GM12878 (cell line): ENCODE data around the gene PRSS2. TPM values are rescaled to one million over a fixed set of nuclear protein-coding genes. Genes with fewer than 3 reads are reported as not detected.
"Not testable (repeated sequence)": the region's sequence is repeated elsewhere in the genome, so short reads cannot be mapped to it uniquely, and the experiment has no call there.

Experiments used
- ATAC-seq: fragments of 200-7000 bp; cut with Tn5 transposase; 3 replicates; pipeline ENCODE4 v1.9.1; 2020; ENCODE audit warnings: mild to moderate bottlenecking, moderate library complexity
- BruUV-seq: library from RNA; stranded (reverse); fragments of 400-500 nt; replicated peaks from 2 replicates; lab custom pipeline; 2021; lab: Mats Ljungman, UMichigan
- CTCF ChIA-PET: fragments of 300-600 bp; sonication (Branson Sonifier 250); formaldehyde crosslinking; extraction: SDS; loops from one replicate; lab custom pipeline; 2021; ENCODE audit warnings: inconsistent platforms; lab: Yijun Ruan, JAX
- POLR2A ChIA-PET: fragments of 350-600 bp; formaldehyde crosslinking; extraction: SDS; loops from one replicate; lab custom pipeline; 2021; ENCODE audit warnings: inconsistent platforms; lab: Charles Lee
- RAD21 ChIA-PET: fragments of 300-600 bp; sonication (Branson Sonifier 250); formaldehyde crosslinking; loops from one replicate; lab custom pipeline; 2023; ENCODE audit warnings: antibody characterized with exemption; ENCODE audit not compliant: unreplicated experiment; lab: Charles Lee
- SMC1A ChIA-PET: fragments of 300-600 bp; sonication (Branson Sonifier 250); formaldehyde crosslinking; loops from one replicate; lab custom pipeline; 2023; ENCODE audit not compliant: unreplicated experiment, uncharacterized antibody; lab: Charles Lee
- DNase-seq: peaks from one replicate; pipeline ENCODE4 v3.0.0-alpha.2; 2011; ENCODE audit warnings: low read depth, low spot score
- FAIRE-seq: peaks from 3 replicates; lab custom pipeline; 2011; peaks lifted over from hg19 to GRCh38; lab: Jason Lieb, UNC
- H2AFZ ChIP-seq: 2 replicates; pipeline ENCODE4 v1.6.0; 2011; ENCODE audit warnings: low read depth, low read length, control low read depth; ENCODE audit not compliant: control insufficient read depth
- H3K27ac ChIP-seq: 2 replicates; pipeline ENCODE4 v1.5.1; 2011; ENCODE audit warnings: control low read depth; ENCODE audit not compliant: control insufficient read depth, insufficient read depth
- H3K27me3 ChIP-seq, 2 experiments: replicated peaks in 1 of 2; 2 replicates each; pipeline versions ENCODE4 v1.6.0 to v1.6.1; 2011; ENCODE audit warnings: low read length in 1 of 2; ENCODE audit not compliant: control insufficient read depth in 2 of 2, insufficient read depth in 2 of 2
- H3K36me3 ChIP-seq, 2 experiments: 2 replicates each; pipeline ENCODE4 v1.5.1; 2011; ENCODE audit warnings: low read length in 1 of 2; ENCODE audit not compliant: control insufficient read depth in 2 of 2, insufficient read depth in 2 of 2
- H3K4me1 ChIP-seq: 2 replicates; pipeline ENCODE4 v1.6.1; 2011; ENCODE audit warnings: mild to moderate bottlenecking, low read length, moderate library complexity, mixed read lengths; ENCODE audit not compliant: control insufficient read depth, insufficient read depth
- H3K4me2 ChIP-seq: 2 replicates; pipeline ENCODE4 v1.6.0; 2011; ENCODE audit warnings: control low read depth; ENCODE audit not compliant: control insufficient read depth, insufficient read depth
- H3K4me3 ChIP-seq: fragments of 200-600 bp; sonication (generic); 2 replicates; pipeline ENCODE4 v1.5.1; 2016
- H3K79me2 ChIP-seq: 2 replicates; pipeline ENCODE4 v1.6.0; 2011; ENCODE audit warnings: low read length; ENCODE audit not compliant: control insufficient read depth, insufficient read depth
- H3K9ac ChIP-seq: 2 replicates; pipeline ENCODE4 v1.8.0; 2011; ENCODE audit warnings: low read length, control low read depth, mixed read lengths; ENCODE audit not compliant: control insufficient read depth, insufficient read depth
- H3K9me3 ChIP-seq: replicated peaks from 3 replicates; pipeline ENCODE4 v1.5.1; 2011; ENCODE audit warnings: mild to moderate bottlenecking, low read length; ENCODE audit not compliant: control insufficient read depth, insufficient read depth
- H4K20me1 ChIP-seq: 2 replicates; pipeline ENCODE4 v1.6.0; 2011; ENCODE audit not compliant: control insufficient read depth, insufficient read depth
- ATF2 ChIP-seq: IDR thresholded peaks from 2 replicates; pipeline ENCODE4 v1.6.1; 2012; ENCODE audit warnings: low read length, inconsistent platforms
- MTA2 ChIP-seq: fragments of 450-650 bp; IDR thresholded peaks from 2 replicates; pipeline ENCODE4 v1.6.1; 2016; ENCODE audit warnings: low read depth, mild to moderate bottlenecking, moderate library complexity
- REST ChIP-seq: IDR thresholded peaks from 2 replicates; pipeline ENCODE4 v1.6.1; 2012; ENCODE audit warnings: mild to moderate bottlenecking, low read depth, low read length
- WGBS: methylation state at CpG from one replicate; pipeline ENCODE4 v1.1.6; 2016; ENCODE audit warnings: low lambda C conversion rate; ENCODE audit not compliant: insufficient replicate concordance, insufficient coverage; ENCODE audit errors: missing lambda C conversion rate; 5-methylcytosine and 5-hydroxymethylcytosine counted together
- in situ Hi-C: fragments of 300-500 bp; cut with MboI; formaldehyde crosslinking; loops from 9 replicates; pipeline ENCODE4 v1.14.3; 2018; ENCODE audit warnings: mixed read lengths
- intact Hi-C: fragments of 100-400 bp; cut with micrococcal nuclease; formaldehyde crosslinking; loops from one replicate; pipeline ENCODE4 v1.14.2; 2022; ENCODE audit not compliant: unreplicated experiment
- polyA plus RNA-seq, 11 experiments: library from polyadenylated mRNA; depleted of rRNA in 4 of 11; unstranded in 6 of 11; stranded (reverse) in 5 of 11; fragments of >200 nt; fragmentation: Nextera tagmentation in 4 of 11; fragmentation: Illumina TruSeq in 1 of 11; extraction: Ambion mirVana in 4 of 11; extraction: Trizol in 1 of 11; gene quantifications; 1 replicate in 1 of 11; 2 replicates in 10 of 11; pipeline versions ENCODE4 v1.2.1 to v1.2.3, GENCODE V29; 2011 to 2016; ENCODE audit warnings: inconsistent platforms in 2 of 11, missing spikeins in 2 of 11, low read depth in 1 of 11
- total RNA-seq, 4 experiments: library from RNA; depleted of rRNA in 3 of 4; stranded (reverse); fragments of >200 nt in 3 of 4; fragmentation: Illumina TruSeq in 1 of 4; extraction: Trizol in 1 of 4; gene quantifications; 2 replicates each; pipeline versions ENCODE4 v1.2.1 to v1.2.3, GENCODE V29; 2013 to 2021

The PRSS2 gene
- total and polyA plus RNA-seq, 10 of the 15 experiments (the other 5 are each of a cell fraction or from before 2014, with no cell fraction given) = 0.21 to 28.8 (median 0.41) TPM; not detected in 7

GRCh38 chr7:142760071-142760642 is 10.6 kb upstream of the PRSS2 start (continued):
- TF ChIP-seq ATF2 (no peak), MTA2 (no peak), REST (no peak)

DNA sequence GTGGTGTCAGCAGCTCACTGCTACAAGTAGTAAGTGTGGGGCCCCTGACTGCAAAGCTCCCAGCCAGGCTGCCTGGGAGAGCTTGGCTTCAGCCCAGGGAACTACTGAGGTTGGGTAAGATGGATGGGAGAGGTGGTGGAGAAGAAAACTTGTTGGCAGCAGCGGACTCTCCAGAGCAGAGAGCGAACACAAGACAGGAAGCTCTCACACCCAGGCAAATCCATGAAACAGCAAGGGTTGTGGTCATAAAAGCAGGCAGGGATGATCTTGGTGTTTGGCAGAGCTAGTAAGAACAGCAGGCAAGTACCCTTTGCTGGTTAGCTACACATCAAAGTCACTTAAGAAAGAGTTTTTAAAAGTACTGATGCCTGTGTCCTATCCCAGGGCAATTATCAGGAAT is 9.2 kb upstream of the PRSS2 start:
- FAIRE-seq, POLR2A ChIA-PET, in situ Hi-C loops, H2AFZ ChIP-seq, H3K36me3 ChIP-seq, H3K9ac ChIP-seq, H3K4me2 ChIP-seq, H4K20me1 ChIP-seq, H3K4me1 ChIP-seq, intact Hi-C loops, DNase-seq, H3K4me3 ChIP-seq, ATAC-seq, H3K27me3 ChIP-seq, H3K27ac ChIP-seq, H3K9me3 ChIP-seq, BruUV-seq, H3K79me2 ChIP-seq: not testable (repeated sequence)
- 59% methylated on average over 2 of the region's 2 CpGs for WGBS
- RAD21 ChIA-PET = interaction anchor here (1.5 kb wide), 1 partner anchor 22 kb away, joined by 4 read pairs; no protein-coding TSS in a partner anchor
- CTCF ChIA-PET = interaction anchor here (1.5 to 2.7 kb wide), 2 partner anchors 48 to 129 kb away, joined by 3 to 10 read pairs; no protein-coding TSS in a partner anchor
- SMC1A ChIA-PET = interaction anchor here (1.2 to 1.5 kb wide), 2 partner anchors 10 to 12 kb away, joined by 3 to 6 read pairs; partner anchors contain the start of gene PRSS1
